ENCODE measurements around the gene C1QB.

The C1QB gene

GRCh38 chr1:22645931-22646330 is 7.1 kb upstream of the C1QB start:
- no peak for DNase-seq (ENCODE audit: low read depth)
- H3K4me3 ChIP-seq (ENCODE audit: low read depth, low read length) = no peak overlapping the region
- no peak for TF ChIP-seq CTCF (IDR thresholded peaks at IDR 0.05; ENCODE audit: low read depth, low read length, missing control alignments)

- DNase-seq (ENCODE audit: low read depth) = no peak
- TF ChIP-seq CTCF (IDR thresholded peaks at IDR 0.05; ENCODE audit: low read depth, low read length, missing control alignments) = no peak
- H3K4me3 ChIP-seq (ENCODE audit: low read depth, low read length) = no peak overlapping the region
These were observed 6.7 kb upstream of the C1QB start for GRCh38 chr1:22646384-22646783.

- no peak for DNase-seq (ENCODE audit: low read depth)
- TF ChIP-seq CTCF (IDR thresholded peaks at IDR 0.05; ENCODE audit: low read depth, low read length, missing control alignments) = no peak
- no peak overlapping the region for H3K4me3 ChIP-seq (ENCODE audit: low read depth, low read length)
These were observed 2.8 kb upstream of the C1QB start for GRCh38 chr1:22650089-22650693.

- no peak for TF ChIP-seq CTCF (IDR thresholded peaks at IDR 0.05; ENCODE audit: low read depth, low read length, missing control alignments)
- DNase-seq (ENCODE audit: low read depth) = no peak
- H3K4me3 ChIP-seq (ENCODE audit: low read depth, low read length) = no peak overlapping the region
These were observed 837 bp upstream of the C1QB start for GRCh38 chr1:22651941-22652856.

- DNase-seq (ENCODE audit: low read depth) = no peak
- TF ChIP-seq CTCF (IDR thresholded peaks at IDR 0.05; ENCODE audit: low read depth, low read length, missing control alignments) = peak; percentile 36
- no peak overlapping the region for H3K4me3 ChIP-seq (ENCODE audit: low read depth, low read length)
These were observed 1.7 kb downstream of the C1QB start for GRCh38 chr1:22654692-22655091.

- no peak for DNase-seq (ENCODE audit: low read depth)
- TF ChIP-seq CTCF (IDR thresholded peaks at IDR 0.05; ENCODE audit: low read depth, low read length, missing control alignments) = no peak
- H3K4me3 ChIP-seq (ENCODE audit: low read depth, low read length) = no peak overlapping the region
These were observed 5.5 kb downstream of the C1QB start for GRCh38 chr1:22658385-22659163.
